ENCODE data around the gene CACNA1C.

CACNA1C gene

GRCh38 chr12:2173971-2174370 lies 121.2 kb downstream of the CACNA1C start:
- DNase-seq: no peak

GRCh38 chr12:2177003-2177402 lies 124.2 kb downstream of the CACNA1C start:
- no peak for DNase-seq

GRCh38 chr12:2177751-2178150 lies 125.0 kb downstream of the CACNA1C start:
- no peak for DNase-seq

GRCh38 chr12:2179058-2179457 lies 126.3 kb downstream of the CACNA1C start:
- no peak for DNase-seq

- DNase-seq: no peak
These were observed 127.4 kb downstream of the CACNA1C start for GRCh38 chr12:2179953-2180736.

GRCh38 chr12:2180737-2181082 lies 127.9 kb downstream of the CACNA1C start:
- no peak for DNase-seq

- DNase-seq: no peak
These were observed 131.1 kb downstream of the CACNA1C start for GRCh38 chr12:2183556-2184541.

- no peak for DNase-seq
These were observed 133.1 kb downstream of the CACNA1C start for GRCh38 chr12:2185751-2186341.

GRCh38 chr12:2187195-2187945 lies 134.6 kb downstream of the CACNA1C start:
- no peak for DNase-seq

GRCh38 chr12:2190085-2190484 lies 137.3 kb downstream of the CACNA1C start:
- no peak for DNase-seq

- no peak for DNase-seq
These were observed 138.2 kb downstream of the CACNA1C start for GRCh38 chr12:2190896-2191533.

GRCh38 chr12:2191534-2192153 lies 138.9 kb downstream of the CACNA1C start:
- DNase-seq: no peak

GRCh38 chr12:2192231-2192630 lies 139.4 kb downstream of the CACNA1C start:
- DNase-seq: no peak

- no peak for DNase-seq
These were observed 141.3 kb downstream of the CACNA1C start for GRCh38 chr12:2194060-2194459.

- DNase-seq: no peak
These were observed 141.8 kb downstream of the CACNA1C start for GRCh38 chr12:2194571-2194970.

- no peak for DNase-seq
These were observed 142.3 kb downstream of the CACNA1C start for GRCh38 chr12:2195085-2195484.

- no peak for DNase-seq
These were observed 145.3 kb downstream of the CACNA1C start for GRCh38 chr12:2198005-2198501.

GRCh38 chr12:2198542-2198941 lies 145.8 kb downstream of the CACNA1C start:
- DNase-seq: no peak

- DNase-seq: no peak
These were observed 153.2 kb downstream of the CACNA1C start for GRCh38 chr12:2205996-2206395.

GRCh38 chr12:2208837-2209635 lies 156.2 kb downstream of the CACNA1C start:
- no peak for DNase-seq

- no peak for DNase-seq
These were observed 158.3 kb downstream of the CACNA1C start for GRCh38 chr12:2211119-2211518.

Data from cortex of kidney (tissue), 1 donor.